Psoas muscle (tissue), 8 donors: ENCODE measurements around the gene RAB32. TPM values are rescaled to one million over a fixed set of nuclear protein-coding genes. Genes with fewer than 3 reads are reported as not detected.

Experiments used
- ATAC-seq, 4 donors: fragments of 200-7000 bp; cut with Tn5 transposase; one replicate each; pipeline ENCODE4 v1.9.1; 2020; ENCODE audit warnings: moderate library complexity in 3 of 4, mild to moderate bottlenecking in 2 of 4
- DNase-seq, 2 donors: peaks; one replicate each; pipeline ENCODE4 v3.0.0-alpha.2; 2020
- H3K27ac ChIP-seq: fragments of 200-600 bp; one replicate; pipeline ENCODE4 v1.8.0; 2022
- H3K27me3 ChIP-seq, 3 donors: fragments of 200-600 bp in 1 of 3; one replicate each; pipeline versions ENCODE4 v1.6.1 to v1.8.0; 2013 to 2022; ENCODE audit warnings: low read length in 2 of 3, mild to moderate bottlenecking in 2 of 3, moderate library complexity in 1 of 3; ENCODE audit not compliant: insufficient read depth in 3 of 3
- H3K36me3 ChIP-seq, 2 donors: fragments of 200-600 bp in 1 of 2; one replicate each; pipeline versions ENCODE4 v1.6.1 to v1.8.0; 2013 to 2022; ENCODE audit warnings: low read depth in 1 of 2, mild to moderate bottlenecking in 1 of 2, moderate library complexity in 1 of 2; ENCODE audit not compliant: insufficient read depth in 1 of 2
- H3K4me1 ChIP-seq: fragments of 200-600 bp; one replicate; pipeline ENCODE4 v1.8.0; 2022
- H3K4me3 ChIP-seq: fragments of 200-600 bp; one replicate; pipeline ENCODE4 v1.8.0; 2022; ENCODE audit warnings: mild to moderate bottlenecking
- H3K9me3 ChIP-seq: fragments of 200-600 bp; one replicate; pipeline ENCODE4 v1.8.0; 2022
- WGBS, 3 donors: extraction: QIAGEN DNeasy Blood & Tissue Kit; methylation state at CpG; one replicate each; pipeline versions ENCODE4 v1.1.6 to v1.1.7; 2013; 5-methylcytosine and 5-hydroxymethylcytosine counted together
- intact Hi-C, 2 donors: fragments of 100-400 bp; cut with DNase I; formaldehyde crosslinking; loops; one replicate each; pipeline versions ENCODE4 v1.11.0 to v1.14.2; 2022
- long read RNA-seq, 2 donors: library from polyadenylated mRNA; unstranded; transcript quantifications; one replicate each; pipeline ENCODE4 v2.0.0, GENCODE V29; 2021
- polyA plus RNA-seq, 3 donors: library from polyadenylated mRNA; stranded (reverse); fragments of 200-250 nt; gene quantifications; one replicate each; pipeline ENCODE4 v1.2.3, GENCODE V29; 2013
- total RNA-seq, 4 donors: library from RNA; stranded (reverse); fragmentation: NEBNext Ultra II Directional in 2 of 4; extraction: Animal tissue kit (Norgen Biotek cat#: 25700) in 2 of 4; gene quantifications; one replicate each; pipeline versions ENCODE4 v1.2.1 to v1.2.4, GENCODE V29; 2021 to 2023
- TF ChIP-seq, protein P1 (sequence below): fragments of 200-600 bp; IDR thresholded peaks from one replicate; pipeline ENCODE4 v1.8.0; 2022; ENCODE audit warnings: antibody characterized with exemption
- donor health status: healthy with polysubstance abuse.
- donor health status: DM: no; HTN: no; CAD: no; lungs with moderate emphysema.
- donor health status: Bipolar disorder and iron deficiency.
- donor health status: healthy.
- donor health status: DM: yes; HTN: yes; CAD: no.
- donor health status: DM: no; HTN: no; CAD: no.
- donor health status: DM: no; HTN: no; CAD: no.
- donor health status: DM: yes; HTN: yes; CAD: no.

Gene RAB32
- total RNA-seq: 1 to 10 TPM; 2.4 to 3.8 (median 3.2) TPM
- polyA plus RNA-seq: 1 to 10 TPM; 2.2 to 4.6 (median 2.5) TPM
- long read RNA-seq, donor 1, partial matches to known transcripts: 0 of 3 reads
- long read RNA-seq, donor 1, other reads (novel, unspliced or antisense): 1 of 3 reads
- long read RNA-seq, donor 2, transcript RAB32-201 (3 exons, 1,217 nt): major isoform, 6 of 9 reads
- long read RNA-seq, donor 2, partial matches to known transcripts: 1 of 9 reads
- long read RNA-seq, donor 2, other reads (novel, unspliced or antisense): 2 of 9 reads

GRCh38 chr6:146543211-146543939 is at the start of gene RAB32:
RAB32 (plus strand) TSS chr6:146543833; CDS start chr6:146543872, 39 bp downstream.
- intact Hi-C loops: loop anchor here in 1 of 2 donors (10.0 kb wide), 1 partner anchor 579 kb away; the partner anchor contains the start of gene SHPRH
- no peaks in the 10 kb centered on the region for H3K9me3 ChIP-seq
- DNase-seq (peak; percentile 95), ATAC-seq (peak; percentile 87 to 98 (median 95))
- TF ChIP-seq, protein P1, sequence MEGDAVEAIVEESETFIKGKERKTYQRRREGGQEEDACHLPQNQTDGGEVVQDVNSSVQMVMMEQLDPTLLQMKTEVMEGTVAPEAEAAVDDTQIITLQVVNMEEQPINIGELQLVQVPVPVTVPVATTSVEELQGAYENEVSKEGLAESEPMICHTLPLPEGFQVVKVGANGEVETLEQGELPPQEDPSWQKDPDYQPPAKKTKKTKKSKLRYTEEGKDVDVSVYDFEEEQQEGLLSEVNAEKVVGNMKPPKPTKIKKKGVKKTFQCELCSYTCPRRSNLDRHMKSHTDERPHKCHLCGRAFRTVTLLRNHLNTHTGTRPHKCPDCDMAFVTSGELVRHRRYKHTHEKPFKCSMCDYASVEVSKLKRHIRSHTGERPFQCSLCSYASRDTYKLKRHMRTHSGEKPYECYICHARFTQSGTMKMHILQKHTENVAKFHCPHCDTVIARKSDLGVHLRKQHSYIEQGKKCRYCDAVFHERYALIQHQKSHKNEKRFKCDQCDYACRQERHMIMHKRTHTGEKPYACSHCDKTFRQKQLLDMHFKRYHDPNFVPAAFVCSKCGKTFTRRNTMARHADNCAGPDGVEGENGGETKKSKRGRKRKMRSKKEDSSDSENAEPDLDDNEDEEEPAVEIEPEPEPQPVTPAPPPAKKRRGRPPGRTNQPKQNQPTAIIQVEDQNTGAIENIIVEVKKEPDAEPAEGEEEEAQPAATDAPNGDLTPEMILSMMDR: peak; percentile 61
- 2 to 7% (median 5%) methylated on average over 32 to 86 of the region's 86 CpGs for WGBS, 3 donors
- peaks cover 0 to 7% (median 5%) of the 10 kb centered on the region in 3 donors for H3K27me3 ChIP-seq
- peak within 1 kb of the TSS; percentile 65 for H3K4me3 ChIP-seq
- no peaks in the 10 kb centered on the region for H3K36me3 ChIP-seq
- H3K4me1 ChIP-seq: no peaks in the 10 kb centered on the region
- peak within 1 kb of the TSS; percentile 82 for H3K27ac ChIP-seq

DNA sequence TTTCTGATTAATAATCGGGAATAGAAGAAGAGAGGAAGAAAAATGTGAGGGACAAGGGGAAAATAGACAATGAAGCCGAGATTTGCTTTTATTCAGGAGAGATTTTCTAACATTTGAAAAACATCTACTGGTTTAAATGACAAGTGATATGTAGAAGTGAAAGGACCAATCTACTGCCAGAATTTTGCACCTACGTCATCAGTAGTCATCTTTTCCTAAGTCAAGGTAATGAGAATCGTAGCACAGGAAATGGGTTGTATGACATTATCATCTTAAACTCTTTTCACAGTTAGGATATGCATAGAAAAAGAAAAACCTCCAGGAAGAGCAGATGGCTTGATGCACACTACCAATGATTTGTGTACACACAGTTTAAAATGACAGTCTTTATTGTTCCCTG is 45.3 kb upstream of the RAB32 start:
- DNase-seq (no peak), ATAC-seq (no peak)
- H3K4me3 ChIP-seq: no peak overlapping the region
- no peak overlapping the region for H3K27ac ChIP-seq
- intact Hi-C loops: no loop called here
- WGBS, 3 donors: 79 to 84% (median 79%) methylated on average over 4 of the region's 4 CpGs
- TF ChIP-seq, protein P1: no peak
- H3K36me3 ChIP-seq: no peaks in the 10 kb centered on the region
- no peaks in the 10 kb centered on the region for H3K27me3 ChIP-seq
- no peaks in the 10 kb centered on the region for H3K4me1 ChIP-seq
- H3K9me3 ChIP-seq: no peaks in the 10 kb centered on the region

GRCh38 chr6:146503096-146503495 is 40.5 kb upstream of the RAB32 start:
- DNase-seq (no peak), ATAC-seq (no peak)
- no peaks in the 10 kb centered on the region for H3K4me1 ChIP-seq
- TF ChIP-seq, protein P1: no peak
- H3K9me3 ChIP-seq: no peaks in the 10 kb centered on the region
- H3K36me3 ChIP-seq: no peaks in the 10 kb centered on the region
- no peaks in the 10 kb centered on the region for H3K27me3 ChIP-seq
- intact Hi-C loops: no loop called here
- H3K27ac ChIP-seq: no peak overlapping the region
- 90 to 95% (median 92%) methylated on average over 1 of the region's 1 CpG for WGBS, 3 donors
- no peak overlapping the region for H3K4me3 ChIP-seq

DNA sequence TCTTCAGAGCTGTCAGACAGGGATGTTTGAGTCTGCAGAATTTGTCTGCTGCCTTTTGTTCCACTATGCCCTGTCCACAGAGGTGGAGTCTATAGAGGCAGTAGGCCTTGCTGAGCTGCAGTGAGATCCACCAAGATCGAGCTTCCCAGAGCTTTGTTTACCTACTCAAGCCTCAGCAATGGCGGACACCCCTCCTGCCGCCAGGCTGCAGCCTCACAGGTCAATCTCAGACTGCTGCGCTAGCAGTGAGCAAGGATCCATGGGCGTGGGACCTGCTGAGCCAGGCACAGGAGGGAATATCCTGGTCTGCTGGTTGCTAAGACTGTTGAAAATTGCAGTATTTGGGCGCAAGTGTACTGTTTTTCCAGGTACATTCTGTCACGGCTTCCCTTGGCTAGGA is 28.4 kb upstream of the RAB32 start:
- ATAC-seq: no peak

More for the DNA sequence above, 28.4 kb upstream of the RAB32 start:
- Histone ChIP-seq H3K27ac (no peak overlapping the region), H3K27me3 (no peaks in the 10 kb centered on the region), H3K4me3 (no peak overlapping the region), H3K9me3 (no peaks in the 10 kb centered on the region), H3K4me1 (no peaks in the 10 kb centered on the region), H3K36me3 (no peaks in the 10 kb centered on the region)
- TF ChIP-seq, protein P1: no peak
- intact Hi-C loops: no loop called here
- DNase-seq: no peak
- WGBS, 3 donors: 89 to 90% (median 89%) methylated on average over 7 of the region's 7 CpGs
